HL-60/S4 treated with phorbol 12-myristate 13-acetate at 8.2 ng/mL for 4 days and 3 days (cell line): ENCODE data around the gene ELK3.

Source experiments
- in situ Hi-C: fragments of 300-500 bp; cut with MboI; formaldehyde crosslinking; loops from 2 replicates; pipeline ENCODE4 v1.15.0; 2022; ENCODE audit warnings: low sequenced_read_pairs

The ELK3 gene

DNA sequence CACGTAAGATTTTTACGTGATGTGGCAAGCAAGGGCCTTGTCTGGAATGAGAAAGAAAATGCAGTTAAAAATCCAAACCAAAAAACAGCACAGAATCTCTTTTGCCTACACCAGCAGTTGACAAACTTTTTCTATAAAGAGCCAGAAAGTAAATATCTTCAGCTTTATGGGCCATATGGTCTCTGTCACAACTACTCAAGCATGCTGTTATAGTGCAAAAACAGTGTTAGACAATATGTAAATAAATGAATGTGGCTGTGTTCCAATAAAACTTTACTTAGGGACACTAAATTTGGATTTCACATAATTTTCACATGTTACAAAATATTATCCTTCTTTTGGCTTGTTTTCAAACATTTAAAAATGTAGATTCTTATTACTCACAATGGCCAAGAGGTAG, 6.2 kb upstream of the ELK3 start:
- in situ Hi-C loops = no loop called here

DNA sequence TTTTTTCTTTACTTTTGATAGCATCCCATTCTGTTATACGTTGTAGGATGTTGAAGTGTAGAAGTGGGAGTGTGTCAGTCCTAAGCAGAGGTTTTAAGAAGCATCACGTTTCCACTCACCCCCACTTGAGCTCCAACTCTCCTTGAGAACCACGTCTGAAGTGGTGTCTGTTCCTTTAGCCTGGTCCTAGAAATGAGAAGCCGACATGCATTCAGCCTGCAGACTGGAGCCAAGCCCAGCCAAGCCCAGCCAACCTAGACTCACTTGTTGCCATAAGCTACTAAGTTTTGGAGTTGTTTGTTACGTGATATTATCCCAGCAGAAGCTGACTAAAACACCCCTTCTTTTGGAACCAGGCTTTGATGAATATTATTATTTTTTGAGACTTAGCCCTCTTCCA, 4.4 kb upstream of the ELK3 start:
- in situ Hi-C loops = loop anchor here (10.0 kb wide), 1 partner anchor 65 kb away; no protein-coding TSS in a partner anchor

DNA sequence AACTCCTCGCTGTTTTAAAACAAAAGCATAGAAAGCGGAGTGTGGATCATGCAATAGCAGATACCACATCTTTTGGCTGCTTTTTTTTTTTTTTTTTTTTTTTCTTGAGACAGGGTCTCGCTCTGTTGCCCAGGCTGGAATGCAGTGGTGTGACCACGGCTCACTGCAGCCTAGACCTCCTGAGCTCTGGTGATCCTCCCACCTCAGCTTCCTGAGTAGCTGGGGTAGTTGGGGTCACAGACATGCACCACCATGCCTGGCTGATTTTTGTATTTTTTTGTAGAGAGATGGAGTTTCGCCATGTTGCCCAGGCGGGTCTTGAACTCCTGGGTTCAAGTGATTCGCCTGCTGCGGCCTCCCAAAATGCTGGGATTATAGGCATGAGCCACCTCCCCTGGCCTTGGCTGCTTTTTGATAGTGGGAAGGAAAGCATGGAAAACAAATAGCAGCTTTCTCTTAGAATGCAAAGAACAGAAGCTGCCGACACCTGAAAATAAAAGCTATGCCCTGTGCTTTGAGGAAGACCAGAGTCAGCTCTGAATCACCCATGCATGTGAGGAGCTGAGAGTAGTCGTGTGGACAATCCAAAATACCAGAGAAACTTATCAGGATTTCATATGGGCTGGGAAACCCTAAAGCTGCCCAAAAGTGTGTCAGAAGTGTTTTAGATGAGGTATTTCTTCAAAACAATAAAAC, 3.6 kb upstream of the ELK3 start:
- in situ Hi-C loops = loop anchor here (10.0 kb wide), 1 partner anchor 66 kb away; no protein-coding TSS in a partner anchor

- in situ Hi-C loops = loop anchor here (10.0 kb wide), 1 partner anchor 68 kb away; no protein-coding TSS in a partner anchor
These were observed 1.1 kb upstream of the ELK3 start for GRCh38 chr12:96192926-96193573.

GRCh38 chr12:96194576-96194889, 358 bp downstream of the ELK3 start:
- in situ Hi-C loops = loop anchor here (10.0 kb wide), 1 partner anchor 70 kb away; no protein-coding TSS in a partner anchor

GRCh38 chr12:96194971-96195844, 1.0 kb downstream of the ELK3 start:
- in situ Hi-C loops = loop anchor here (10.0 kb wide), 1 partner anchor 70 kb away; no protein-coding TSS in a partner anchor

- in situ Hi-C loops = loop anchor here (10.0 kb wide), 1 partner anchor 71 kb away; no protein-coding TSS in a partner anchor
These were observed 1.8 kb downstream of the ELK3 start for GRCh38 chr12:96195845-96196451.

DNA sequence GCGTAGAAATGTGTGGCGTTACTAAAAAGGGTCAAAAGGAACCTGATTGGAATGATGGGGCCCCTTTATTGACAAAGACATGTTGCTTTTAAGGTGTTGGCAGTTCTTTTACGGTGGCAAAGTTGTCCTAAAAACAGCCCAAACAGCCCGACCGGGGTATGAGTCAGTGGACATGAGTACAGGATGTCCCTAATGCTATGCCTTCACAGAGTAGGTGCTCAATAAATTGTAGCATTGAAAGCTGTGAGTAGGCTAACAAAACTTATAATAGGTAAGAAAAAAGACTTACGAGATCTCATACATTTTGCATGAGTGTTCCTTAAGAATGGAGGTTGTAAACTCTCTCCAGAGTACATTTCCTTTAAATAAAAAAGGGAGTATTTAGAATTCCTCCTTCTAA, 2.6 kb downstream of the ELK3 start:
- in situ Hi-C loops = loop anchor here (10.0 kb wide), 1 partner anchor 72 kb away; no protein-coding TSS in a partner anchor

GRCh38 chr12:96197503-96198272, 3.5 kb downstream of the ELK3 start:
- in situ Hi-C loops = loop anchor here (10.0 kb wide), 1 partner anchor 73 kb away; no protein-coding TSS in a partner anchor

GRCh38 chr12:96198965-96199364, 4.8 kb downstream of the ELK3 start:
- in situ Hi-C loops = loop anchor here (10.0 kb wide), 1 partner anchor 74 kb away; no protein-coding TSS in a partner anchor

DNA sequence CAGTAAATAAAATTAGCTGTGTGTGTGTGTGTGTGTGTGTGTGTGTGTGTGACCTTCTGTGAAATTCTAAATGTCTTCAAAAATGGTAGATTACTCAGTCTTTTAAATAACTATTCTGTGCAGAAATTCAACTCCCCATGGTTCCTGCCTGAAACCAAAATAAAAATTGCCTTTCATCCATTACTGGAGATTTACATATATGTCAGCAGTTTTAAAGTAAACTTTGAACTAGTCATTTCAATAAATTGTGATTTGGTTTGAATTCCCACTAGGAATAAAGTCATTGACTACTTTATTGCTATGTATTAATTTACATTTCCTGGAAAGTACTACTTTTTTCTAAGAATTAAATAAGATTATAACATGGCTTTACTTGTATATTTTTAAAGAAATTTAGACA, 5.3 kb downstream of the ELK3 start:
- in situ Hi-C loops = loop anchor here (10.0 kb wide), 1 partner anchor 75 kb away; no protein-coding TSS in a partner anchor

DNA sequence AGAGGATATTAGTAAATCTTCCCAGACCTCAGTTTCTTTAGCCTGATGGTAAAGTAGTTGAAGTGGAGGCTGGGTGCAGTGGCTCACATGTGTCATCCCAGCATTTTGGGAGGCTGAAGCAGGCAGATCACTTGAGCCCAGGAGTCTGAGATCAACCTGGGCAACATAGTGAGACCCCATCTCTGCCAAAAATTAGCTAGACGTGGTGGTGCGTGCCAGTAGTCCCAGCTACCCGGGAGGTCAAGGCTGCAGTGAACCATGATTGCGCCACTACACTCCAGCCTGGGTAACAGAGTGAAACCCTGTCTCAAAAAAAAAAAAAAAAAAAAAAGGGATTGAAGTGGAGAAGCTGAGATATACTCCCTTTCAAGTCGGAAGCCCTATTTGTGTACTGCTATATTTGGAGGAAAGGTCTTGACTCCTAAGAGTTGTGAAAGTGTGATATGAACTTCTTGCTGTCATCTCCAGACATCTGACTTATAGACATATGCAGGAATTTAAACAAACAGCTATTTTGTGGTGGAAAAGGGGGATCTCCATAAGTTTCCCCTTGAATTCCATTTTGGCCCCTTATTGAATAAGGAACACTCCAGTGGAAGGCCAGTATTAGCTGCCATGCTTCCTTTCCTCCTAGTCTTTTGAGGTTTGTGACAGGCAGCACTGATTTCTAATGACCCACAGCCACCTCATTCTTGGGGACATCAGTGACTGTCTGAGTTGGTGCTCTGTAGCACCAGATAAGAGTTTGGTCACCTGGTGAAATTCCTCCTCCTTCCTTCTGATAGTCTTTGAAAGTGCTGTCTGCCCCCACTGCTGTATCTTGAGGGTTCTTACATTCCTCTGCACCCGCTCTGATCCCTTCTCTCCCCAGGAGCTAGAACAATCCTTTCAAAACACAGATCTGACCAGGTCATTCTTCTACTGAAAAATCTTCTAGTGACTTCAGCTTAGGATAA, 7.4 kb downstream of the ELK3 start:
- in situ Hi-C loops = no loop called here

DNA sequence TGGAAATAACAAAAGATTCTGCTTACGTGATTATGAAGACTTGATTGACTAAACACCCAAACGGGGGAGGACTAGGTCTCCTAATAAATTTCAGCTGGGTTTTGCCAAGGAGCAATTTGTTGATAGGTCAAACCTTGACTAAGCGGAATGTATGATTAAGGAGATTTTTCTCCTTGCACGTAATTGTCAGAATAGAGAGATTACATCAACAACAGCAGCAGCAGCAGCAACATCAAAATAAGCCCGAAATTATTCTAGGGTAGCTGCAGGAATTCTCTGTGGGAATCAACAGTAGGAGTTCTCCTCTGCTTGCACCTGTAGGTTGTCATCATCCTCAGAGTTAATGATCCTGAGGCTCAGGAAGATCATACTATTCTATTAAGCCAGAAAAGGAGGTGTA, 10.2 kb downstream of the ELK3 start:
- in situ Hi-C loops = no loop called here

DNA sequence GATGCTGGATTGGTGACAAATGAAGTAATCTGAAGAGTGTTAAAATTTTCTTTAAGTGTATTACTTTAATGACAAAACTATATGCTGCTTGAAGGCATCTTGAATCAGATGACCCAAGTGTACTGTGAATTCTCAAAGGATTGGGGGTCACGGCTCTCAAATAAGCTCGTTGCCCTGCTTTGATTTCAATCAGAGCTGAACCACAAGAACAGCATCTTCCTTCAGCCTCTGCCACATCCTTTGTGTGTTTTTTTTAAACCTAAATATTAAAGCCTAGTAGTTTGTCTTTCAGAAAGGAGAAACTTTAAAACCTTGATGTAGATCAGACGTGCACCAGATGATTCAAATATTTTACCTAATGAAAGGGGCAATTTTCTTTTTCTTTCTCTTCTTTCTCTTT, 11.7 kb downstream of the ELK3 start:
- in situ Hi-C loops = no loop called here

DNA sequence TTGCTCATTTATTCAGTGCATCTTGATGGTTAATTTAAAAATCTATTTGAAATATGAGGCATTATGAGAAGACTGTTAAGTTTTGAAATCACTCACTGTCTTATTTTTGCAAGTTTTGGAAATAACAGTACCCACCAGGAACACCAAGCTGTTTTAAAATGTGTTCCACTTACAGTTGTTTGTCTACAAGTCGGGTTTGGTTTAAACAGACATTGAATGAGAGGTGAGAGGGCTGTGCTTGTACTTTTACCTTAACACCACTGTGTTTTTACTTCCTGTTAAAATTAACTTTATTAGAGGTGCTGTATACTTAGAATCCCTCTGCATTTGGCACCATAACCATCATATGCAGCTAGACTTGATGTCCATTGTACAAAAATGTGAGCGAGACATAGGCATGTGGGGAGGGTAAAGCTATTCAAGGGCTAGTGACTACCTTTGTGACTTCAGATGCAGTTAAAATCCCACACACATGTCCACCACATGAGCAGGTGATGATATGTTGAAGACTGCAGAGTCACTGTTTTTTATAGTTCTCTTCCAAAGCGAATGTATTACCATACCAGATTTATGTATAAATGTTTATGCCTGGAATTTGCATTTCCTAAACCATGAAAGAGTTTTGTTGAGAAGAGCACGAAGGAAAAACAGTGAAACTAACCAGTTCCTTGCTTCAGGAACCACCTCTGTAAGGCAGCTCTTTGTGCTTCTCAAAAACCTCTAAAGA, 12.9 kb downstream of the ELK3 start:
- in situ Hi-C loops = no loop called here

GRCh38 chr12:96208346-96208745, 14.2 kb downstream of the ELK3 start:
- in situ Hi-C loops = no loop called here

DNA sequence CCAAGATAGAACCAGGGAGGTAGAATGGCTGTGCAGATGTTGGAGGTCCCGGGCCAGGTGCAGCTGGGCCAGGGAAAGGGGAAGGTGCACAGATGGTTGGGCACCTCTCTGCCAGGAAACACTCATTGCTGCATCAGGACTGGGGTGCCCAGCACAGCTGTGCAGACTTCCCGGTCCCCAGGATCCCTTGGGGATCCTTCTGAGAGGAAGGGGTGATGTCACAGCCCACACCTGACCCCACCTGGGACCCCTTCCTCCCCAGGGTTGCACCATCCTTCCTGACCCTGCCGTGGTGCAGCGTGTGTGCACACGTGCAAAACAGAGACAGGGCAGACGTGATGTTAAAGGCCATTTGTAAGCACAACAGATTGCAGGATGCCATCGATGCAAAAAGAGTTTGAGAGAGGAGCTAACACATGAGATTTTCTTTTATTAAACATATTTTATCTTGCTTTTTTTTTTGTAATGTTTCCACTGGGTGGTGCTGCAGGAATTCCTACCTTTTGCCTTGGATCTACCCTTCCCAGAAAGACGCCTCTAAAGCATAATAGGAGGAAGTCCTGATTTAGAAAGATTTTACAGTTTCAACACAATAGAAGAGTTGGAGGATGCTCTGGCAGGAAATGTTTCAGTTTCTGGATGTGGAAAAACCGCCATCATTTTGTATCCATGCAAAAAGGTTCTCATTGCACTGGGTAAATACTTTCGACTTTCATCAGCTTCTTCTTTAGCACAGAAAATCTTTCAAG, 14.8 kb downstream of the ELK3 start:
- in situ Hi-C loops = no loop called here
